HG03460 (cell line): ENCODE measurements around the gene RFX1.
"Not testable (repeated sequence)": the region's sequence is repeated elsewhere in the genome, so short reads cannot be mapped to it uniquely, and the experiment has no call there.

ENCODE experiments used
- ATAC-seq: cut with Tn5 transposase; IDR thresholded peaks from one replicate; pipeline ENCODE4 v1.9.1; 2021; ENCODE audit not compliant: unreplicated experiment

The RFX1 gene

GRCh38 chr19:14027856-14028450, 21.8 kb upstream of the RFX1 start, which contains the start of gene RLN3:
RLN3 (plus strand) TSS chr19:14028148; CDS start chr19:14028205, 57 bp downstream.
- ATAC-seq: no peak

GRCh38 chr19:14026652-14027192, 20.6 kb upstream of the RFX1 start:
- ATAC-seq: not testable (repeated sequence)

GRCh38 chr19:14023404-14024235, 17.5 kb upstream of the RFX1 start:
- no peak for ATAC-seq

DNA sequence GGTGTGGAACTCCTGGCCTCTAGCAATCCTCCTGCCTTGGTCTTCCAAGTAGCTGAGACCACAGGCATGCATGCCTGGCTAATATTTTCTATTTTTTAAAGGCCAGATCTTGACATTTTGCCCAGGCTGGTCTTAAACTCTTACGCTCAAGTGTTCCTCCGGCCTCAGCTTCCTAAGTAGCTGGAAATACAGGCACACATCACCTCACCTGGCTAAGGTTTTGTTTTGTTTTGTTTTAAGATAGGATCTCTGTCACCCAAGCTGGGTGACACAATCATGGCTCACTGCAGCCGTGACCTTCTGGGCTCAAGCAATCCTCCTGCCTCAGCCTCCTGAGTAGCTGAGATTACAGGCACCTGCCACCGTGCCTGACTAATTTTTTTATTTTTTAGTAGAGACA, 16.3 kb upstream of the RFX1 start:
- ATAC-seq: no peak

- no peak for ATAC-seq
Observed at GRCh38 chr19:14021474-14021873, 15.4 kb upstream of the RFX1 start.

- ATAC-seq: not testable (repeated sequence)
Observed at GRCh38 chr19:14019739-14020138, 13.6 kb upstream of the RFX1 start.

DNA sequence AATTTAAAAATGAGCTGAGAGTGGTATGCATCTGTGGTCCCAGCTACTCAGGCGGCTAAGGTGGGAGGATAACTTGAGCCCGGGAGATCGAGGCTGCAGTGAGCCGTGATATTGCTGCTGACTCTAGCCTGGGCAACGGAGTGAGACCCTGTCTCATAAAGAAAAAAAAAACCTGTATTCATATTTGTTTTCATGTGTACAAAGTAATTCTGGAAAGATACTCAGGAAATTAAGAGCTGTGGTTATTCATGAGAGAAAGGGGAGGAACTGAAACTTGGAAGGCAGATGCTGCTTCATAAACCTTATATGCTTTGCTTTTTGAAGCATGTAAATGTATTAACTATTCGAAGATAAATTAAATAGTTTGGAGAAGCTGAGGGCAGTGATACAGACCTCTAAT, 13.0 kb upstream of the RFX1 start:
- no peak for ATAC-seq

- no peak for ATAC-seq
Observed at GRCh38 chr19:14015524-14016035, 9.5 kb upstream of the RFX1 start.

DNA sequence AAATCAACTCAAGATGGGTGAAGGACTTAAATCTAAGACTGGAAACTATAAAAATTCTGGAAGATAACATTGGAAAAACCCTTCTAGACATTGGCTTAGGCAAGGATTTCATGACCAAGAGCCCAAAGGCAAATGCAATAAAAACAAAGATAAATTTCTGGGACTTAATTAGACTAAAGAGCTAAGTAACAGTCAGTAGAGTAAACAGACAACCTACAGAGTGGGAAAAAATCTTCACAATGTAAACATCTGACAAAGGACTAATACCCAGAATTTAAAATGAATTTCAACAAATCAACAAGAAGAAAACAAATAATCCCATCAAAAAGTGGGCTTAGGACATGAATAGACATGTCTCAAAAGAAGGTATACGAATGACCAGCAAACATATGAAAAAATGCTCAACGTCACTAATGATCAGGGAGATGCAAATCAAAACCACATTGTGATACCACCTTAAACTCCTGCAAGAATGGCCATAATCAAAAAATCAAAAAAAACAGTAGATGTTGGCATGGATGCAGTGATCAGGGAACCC, 6.3 kb upstream of the RFX1 start:
- ATAC-seq: no peak

DNA sequence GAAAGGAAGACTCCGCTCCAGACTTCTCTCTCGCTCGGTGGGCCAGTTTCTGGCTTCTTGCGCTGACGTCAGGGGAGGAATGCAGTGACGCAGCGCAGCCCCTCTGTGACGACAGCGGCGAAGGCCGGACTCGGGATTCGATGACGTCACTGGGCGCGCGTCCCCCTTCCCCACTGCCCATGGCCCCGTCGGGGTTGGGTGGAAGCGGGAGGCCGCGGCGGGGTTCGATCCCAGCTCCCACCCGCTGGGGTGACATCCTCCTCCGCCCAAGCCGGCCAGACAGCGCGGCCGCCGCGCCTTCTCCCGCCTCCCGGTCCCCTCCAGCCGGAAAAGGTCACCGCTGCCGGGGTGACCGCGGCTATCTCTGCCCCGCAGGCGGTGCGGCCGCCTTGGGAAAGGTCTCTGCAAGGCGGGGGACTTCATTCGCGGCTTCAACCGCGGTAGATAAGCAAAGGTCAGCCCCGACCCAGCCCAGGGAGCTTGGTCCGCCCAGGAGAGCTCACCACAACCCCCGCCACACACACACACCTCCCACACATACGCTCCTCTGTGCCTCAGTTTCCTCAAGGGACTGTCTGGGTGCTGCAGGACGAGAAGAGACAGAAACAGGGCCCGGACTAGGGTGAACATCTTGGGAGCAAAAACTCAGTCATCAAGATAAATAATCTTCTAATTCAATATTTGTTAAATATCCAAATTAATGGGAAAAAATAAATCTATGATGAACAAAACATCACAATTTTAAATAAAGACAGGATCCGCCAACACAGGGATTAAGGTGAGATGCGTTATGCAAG, 844 bp upstream of the RFX1 start:
- peak; percentile 28 for ATAC-seq

GRCh38 chr19:14005349-14006084, 603 bp downstream of the RFX1 start:
- ATAC-seq: no peak

- no peak for ATAC-seq
Observed at GRCh38 chr19:14004619-14005348, 1.3 kb downstream of the RFX1 start.

DNA sequence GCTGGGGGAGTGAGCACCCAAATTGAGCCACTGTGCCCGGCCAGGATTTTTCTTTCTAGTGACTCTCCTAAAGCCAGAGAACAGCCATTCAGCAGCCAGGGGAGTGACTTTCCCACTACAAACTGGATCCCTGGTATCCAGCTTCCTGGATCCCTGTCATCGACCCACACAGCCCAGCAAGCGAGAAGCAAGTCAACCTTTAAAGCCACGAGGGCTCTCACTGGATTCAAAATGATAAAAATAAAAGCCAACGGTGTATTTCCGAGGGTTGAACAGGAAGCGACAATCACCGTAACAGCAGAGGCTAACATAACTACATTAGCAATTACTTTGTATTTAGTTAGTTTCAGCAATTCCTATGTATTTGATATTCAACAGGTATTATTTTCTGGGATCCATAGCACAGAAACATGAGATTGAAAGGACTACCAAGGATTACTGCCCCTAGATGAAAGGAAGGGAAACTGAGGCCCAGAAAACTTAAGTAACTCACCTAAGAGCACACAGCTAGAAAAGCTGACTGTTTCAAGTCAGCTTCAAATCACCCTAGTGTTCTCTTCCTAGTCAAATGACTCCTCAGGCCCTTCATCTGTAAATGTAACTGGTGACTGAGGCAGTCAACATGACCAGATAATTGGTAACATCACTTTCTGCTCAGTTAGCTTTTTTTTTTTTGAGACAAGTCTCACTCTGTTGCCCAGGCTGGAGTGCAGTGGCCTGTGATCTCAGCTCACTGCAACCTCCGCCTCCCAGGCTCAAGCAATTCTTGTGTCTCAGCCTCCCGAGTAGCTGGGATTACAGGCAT, 2.7 kb downstream of the RFX1 start:
- no peak for ATAC-seq

GRCh38 chr19:14002571-14003250, 3.4 kb downstream of the RFX1 start:
- no peak for ATAC-seq

GRCh38 chr19:14000691-14001375, 5.3 kb downstream of the RFX1 start:
- no peak for ATAC-seq

GRCh38 chr19:13999085-13999484, 7.0 kb downstream of the RFX1 start:
- ATAC-seq: no peak

- ATAC-seq: no peak
Observed at GRCh38 chr19:13998426-13998825, 7.7 kb downstream of the RFX1 start.

DNA sequence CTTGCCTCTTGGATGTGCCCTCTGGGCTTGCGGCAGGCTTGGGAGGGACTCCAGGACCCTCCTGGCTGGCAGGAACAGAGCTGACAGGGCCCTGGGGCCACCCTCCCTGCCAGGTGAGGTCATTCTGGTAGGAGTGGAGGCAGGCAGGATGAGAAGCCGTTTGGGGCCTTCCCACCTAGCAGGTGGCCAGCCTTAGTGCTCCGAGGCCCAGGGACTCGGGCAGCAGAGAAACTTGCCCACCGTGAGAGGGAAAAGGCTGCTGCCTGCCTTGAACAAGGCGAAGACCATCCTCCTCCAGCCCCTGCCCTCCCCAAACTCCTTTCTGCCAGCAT, 8.5 kb downstream of the RFX1 start:
- no peak for ATAC-seq
